Neural progenitor cell (in vitro differentiated cells): ENCODE measurements around the gene STK39.

Experiments used
- EZH2 ChIP-seq: fragments of 200-600 bp; sonication (generic); IDR thresholded peaks from 2 replicates; pipeline ENCODE4 v1.6.1; 2017; ENCODE audit warnings: antibody characterized with exemption, mild to moderate bottlenecking, moderate library complexity
- TF ChIP-seq, protein P1 (sequence below): fragments of 200-600 bp; sonication (generic); IDR thresholded peaks from 2 replicates; pipeline ENCODE4 v1.5.1; 2017; ENCODE audit warnings: antibody characterized with exemption, mild to moderate bottlenecking

DNA sequence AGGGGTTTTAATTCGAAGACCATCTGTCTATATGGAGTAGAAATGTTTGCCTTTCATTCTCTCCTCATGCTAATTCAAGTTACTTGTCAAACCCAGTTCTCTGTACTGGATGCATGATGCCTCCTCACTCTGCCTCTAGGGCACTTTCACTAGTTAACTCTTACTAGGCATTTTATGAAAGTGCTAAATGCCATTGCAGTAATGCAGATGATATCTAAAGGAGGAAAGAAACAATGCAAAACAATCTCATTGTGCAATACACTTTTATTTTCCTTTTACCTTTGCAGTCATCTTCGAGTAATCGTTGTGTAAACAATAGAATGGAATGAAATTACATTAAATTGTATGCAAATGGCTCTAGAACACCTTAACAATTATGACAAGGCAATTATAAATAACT is 293.6 kb downstream of the STK39 start:
- TF ChIP-seq, protein P1, sequence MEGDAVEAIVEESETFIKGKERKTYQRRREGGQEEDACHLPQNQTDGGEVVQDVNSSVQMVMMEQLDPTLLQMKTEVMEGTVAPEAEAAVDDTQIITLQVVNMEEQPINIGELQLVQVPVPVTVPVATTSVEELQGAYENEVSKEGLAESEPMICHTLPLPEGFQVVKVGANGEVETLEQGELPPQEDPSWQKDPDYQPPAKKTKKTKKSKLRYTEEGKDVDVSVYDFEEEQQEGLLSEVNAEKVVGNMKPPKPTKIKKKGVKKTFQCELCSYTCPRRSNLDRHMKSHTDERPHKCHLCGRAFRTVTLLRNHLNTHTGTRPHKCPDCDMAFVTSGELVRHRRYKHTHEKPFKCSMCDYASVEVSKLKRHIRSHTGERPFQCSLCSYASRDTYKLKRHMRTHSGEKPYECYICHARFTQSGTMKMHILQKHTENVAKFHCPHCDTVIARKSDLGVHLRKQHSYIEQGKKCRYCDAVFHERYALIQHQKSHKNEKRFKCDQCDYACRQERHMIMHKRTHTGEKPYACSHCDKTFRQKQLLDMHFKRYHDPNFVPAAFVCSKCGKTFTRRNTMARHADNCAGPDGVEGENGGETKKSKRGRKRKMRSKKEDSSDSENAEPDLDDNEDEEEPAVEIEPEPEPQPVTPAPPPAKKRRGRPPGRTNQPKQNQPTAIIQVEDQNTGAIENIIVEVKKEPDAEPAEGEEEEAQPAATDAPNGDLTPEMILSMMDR: no peak
- no peak for TF ChIP-seq EZH2
